Measurements from ENCODE around the gene CEP350. TPM values are rescaled to one million over a fixed set of nuclear protein-coding genes. Genes with fewer than 3 reads are reported as not detected.

CEP350 gene
- total and polyA plus RNA-seq, 2 of the 13 experiments (the other 11 are each of a cell fraction or from before 2014, with no cell fraction given): 7.6 to 35.9 TPM

GRCh38 chr1:179954493-179955286 lies at the start of gene CEP350 (continued):
- TF ChIP-seq ZBTB4 (CRISPR knock-in tag; IDR thresholded peaks at IDR 0.05; ENCODE audit: borderline replicate concordance) (no peak), ZFP36L2 (CRISPR knock-in tag; IDR thresholded peaks at IDR 0.05) (no peak), AHR (CRISPR knock-in tag; IDR thresholded peaks at IDR 0.05) (peak; percentile 40; the same call in 1 of the 2 replicates), PTBP1 (IDR thresholded peaks at IDR 0.05; ENCODE audit: low read depth, low read length, poor library complexity, severe bottlenecking) (no peak), ZFP36L1 (CRISPR knock-in tag; IDR thresholded peaks at IDR 0.05) (0 out of 2 replicates have a peak, but pooled peaks have one; percentile 29), ZNF101 (CRISPR knock-in tag; IDR thresholded peaks at IDR 0.05; ENCODE audit: borderline replicate concordance, low read depth) (peak; percentile 90; the same call in 1 of the 2 replicates), ZSCAN30 (CRISPR knock-in tag; IDR thresholded peaks at IDR 0.05) (no peak), RBM39 (IDR thresholded peaks at IDR 0.05; ENCODE audit: low read depth, low read length, poor library complexity, severe bottlenecking) (peak; percentile 83), ZNF235 (CRISPR knock-in tag; IDR thresholded peaks at IDR 0.05; ENCODE audit: borderline replicate concordance) (peak; percentile 37; the same call in 1 of the 2 replicates), ZNF362 (CRISPR knock-in tag; IDR thresholded peaks at IDR 0.05; ENCODE audit: borderline replicate concordance) (no peak), JUNB (CRISPR knock-in tag; IDR thresholded peaks at IDR 0.05; ENCODE audit: borderline replicate concordance) (no peak), TBX2 (CRISPR knock-in tag; IDR thresholded peaks at IDR 0.05; ENCODE audit: borderline replicate concordance) (peak; percentile 89), MZF1 (CRISPR knock-in tag; IDR thresholded peaks at IDR 0.05; ENCODE audit: borderline replicate concordance) (0 out of 2 replicates have a peak, but pooled peaks have one; percentile 67), ETV6 (CRISPR knock-in tag; conservative IDR thresholded peaks at IDR 0.05) (peak; percentile 75; the same call in 1 of the 2 replicates), THYN1 (CRISPR knock-in tag; IDR thresholded peaks at IDR 0.05; ENCODE audit: borderline replicate concordance, low read depth) (no peak), PITX1 (CRISPR knock-in tag; IDR thresholded peaks at IDR 0.05) (peak; percentile 74), SMAD1 (CRISPR knock-in tag; IDR thresholded peaks at IDR 0.05; ENCODE audit: borderline replicate concordance, low read depth) (peak; percentile 61; the same call in 1 of the 2 replicates), DMTF1 (CRISPR knock-in tag; IDR thresholded peaks at IDR 0.05) (peak; percentile 42; the same call in 1 of the 2 replicates), ZNF839 (CRISPR knock-in tag; IDR thresholded peaks at IDR 0.05; ENCODE audit: borderline replicate concordance) (no peak), ZFX (CRISPR knock-in tag; IDR thresholded peaks at IDR 0.05; ENCODE audit: low read depth) (peak; percentile 97), FIP1L1 (IDR thresholded peaks at IDR 0.05; ENCODE audit: borderline replicate concordance, insufficient read depth, low read depth, low read length) (no peak)
